ENCODE data around the gene GID8. TPM values are rescaled to one million over a fixed set of nuclear protein-coding genes. Genes with fewer than 3 reads are reported as not detected.

The GID8 gene
- total and polyA plus RNA-seq, 9 of the 15 experiments (the other 6 are each of a cell fraction or from before 2014, with no cell fraction given) = 7.5 to 31.6 (median 22.2) TPM

DNA sequence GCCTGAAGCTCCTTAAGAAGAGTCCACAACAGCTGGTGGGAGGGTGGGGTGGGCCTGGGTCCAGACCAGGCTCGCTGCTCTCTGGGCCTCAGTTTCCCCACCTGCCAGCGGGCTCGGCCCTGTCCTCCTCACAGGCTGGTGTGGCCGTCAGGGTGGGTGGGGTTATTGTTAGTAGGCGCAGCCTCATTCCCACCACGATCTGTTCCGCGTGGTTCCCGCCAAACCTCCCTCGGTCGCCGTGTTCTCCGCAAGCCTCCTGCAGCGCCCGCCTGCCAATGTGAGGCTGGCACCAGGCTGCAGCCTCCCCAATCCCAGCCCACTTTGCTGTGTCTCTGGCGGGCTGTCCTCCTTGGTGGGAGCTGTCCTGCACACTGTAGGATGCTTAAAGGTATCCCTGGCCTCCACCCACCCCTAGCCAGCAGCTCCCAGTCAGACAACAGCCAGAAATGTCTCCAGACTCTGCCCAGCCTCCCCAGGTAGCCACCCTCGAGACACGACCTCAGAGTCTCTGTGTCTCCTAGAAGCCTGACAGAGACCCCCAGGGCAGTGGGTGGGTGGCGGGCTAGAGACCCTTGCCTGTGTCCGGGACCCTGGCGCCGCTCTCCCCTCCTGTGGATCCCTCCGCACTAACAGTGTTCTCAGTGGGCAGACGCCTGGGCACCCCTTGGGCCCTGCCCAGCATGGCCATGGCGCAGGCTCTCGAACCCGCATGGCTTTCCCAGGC lies 29.8 kb downstream of the GID8 start:
- H3K36me3 ChIP-seq (ENCODE audit: control insufficient read depth, insufficient read depth, low read length) = no peaks in the 10 kb centered on the region
- peaks cover 0 to 46% of the 10 kb centered on the region in 2 experiments; a peak in 3 of 5 replicates for H3K4me1 ChIP-seq (replicated peaks in 1 of 2; ENCODE audit: control insufficient read depth in 2 of 2, insufficient read depth in 2 of 2, low read length in 2 of 2)
- H3K27ac ChIP-seq (ENCODE audit: extremely low read depth, low read depth, low read length) = no peak overlapping the region
- H3K4me3 ChIP-seq = no peak overlapping the region
- no peak overlapping the region for H3K9ac ChIP-seq (ENCODE audit: insufficient read depth in 1 of 2, low read depth in 2 of 2, low read length in 2 of 2)
- ATAC-seq (no peak), FAIRE-seq (no peak), DNase-seq (ENCODE audit: extremely low read depth in 1 of 4, low spot score in 3 of 4) (no peak)
- TF ChIP-seq GTF2F1 (IDR thresholded peaks at IDR 0.05; ENCODE audit: low read depth, low read length) = no peak
- H3K27me3 ChIP-seq (ENCODE audit: control insufficient read depth in 2 of 2, insufficient read depth in 2 of 2, low read length in 2 of 2) = peaks cover 53 to 95% of the 10 kb centered on the region in 2 experiments
- ChIA-PET CTCF (ENCODE audit: low intra/inter-chr PET ratio) (no interaction called here), POLR2A (interaction anchor here (0.6 to 1.0 kb wide), 3 partner anchors 13 to 175 kb away, joined by 3 to 4 read pairs (median 3); no protein-coding TSS in a partner anchor)
- H4K20me1 ChIP-seq (replicated peaks; ENCODE audit: control insufficient read depth, insufficient read depth, low read length) = peaks cover 3% of the 10 kb centered on the region; the same call in 1 of the 2 replicates
- no peaks in the 10 kb centered on the region for H3K9me3 ChIP-seq (replicated peaks; ENCODE audit: control insufficient read depth, insufficient read depth, low read depth, low read length)
- H3K79me2 ChIP-seq (ENCODE audit: control insufficient read depth, insufficient read depth, low read length) = no peaks in the 10 kb centered on the region
- no TSS peak for BruUV-seq (replicated peaks)
- H3K9me1 ChIP-seq (ENCODE audit: control insufficient read depth, insufficient read depth, low read length) = no peaks in the 10 kb centered on the region
- H2AFZ ChIP-seq (ENCODE audit: low read depth, low read length) = no peak overlapping the region
- no peak overlapping the region for H3K4me2 ChIP-seq (ENCODE audit: insufficient read depth, low read length)
- WGBS (ENCODE audit: insufficient coverage, low coverage, missing lambda C conversion rate) = 13% methylated on average over 21 of the region's 27 CpGs
- in situ Hi-C loops (cut with MboI) = no loop called here
- intact Hi-C loops (cut with micrococcal nuclease) = no loop called here

DNA sequence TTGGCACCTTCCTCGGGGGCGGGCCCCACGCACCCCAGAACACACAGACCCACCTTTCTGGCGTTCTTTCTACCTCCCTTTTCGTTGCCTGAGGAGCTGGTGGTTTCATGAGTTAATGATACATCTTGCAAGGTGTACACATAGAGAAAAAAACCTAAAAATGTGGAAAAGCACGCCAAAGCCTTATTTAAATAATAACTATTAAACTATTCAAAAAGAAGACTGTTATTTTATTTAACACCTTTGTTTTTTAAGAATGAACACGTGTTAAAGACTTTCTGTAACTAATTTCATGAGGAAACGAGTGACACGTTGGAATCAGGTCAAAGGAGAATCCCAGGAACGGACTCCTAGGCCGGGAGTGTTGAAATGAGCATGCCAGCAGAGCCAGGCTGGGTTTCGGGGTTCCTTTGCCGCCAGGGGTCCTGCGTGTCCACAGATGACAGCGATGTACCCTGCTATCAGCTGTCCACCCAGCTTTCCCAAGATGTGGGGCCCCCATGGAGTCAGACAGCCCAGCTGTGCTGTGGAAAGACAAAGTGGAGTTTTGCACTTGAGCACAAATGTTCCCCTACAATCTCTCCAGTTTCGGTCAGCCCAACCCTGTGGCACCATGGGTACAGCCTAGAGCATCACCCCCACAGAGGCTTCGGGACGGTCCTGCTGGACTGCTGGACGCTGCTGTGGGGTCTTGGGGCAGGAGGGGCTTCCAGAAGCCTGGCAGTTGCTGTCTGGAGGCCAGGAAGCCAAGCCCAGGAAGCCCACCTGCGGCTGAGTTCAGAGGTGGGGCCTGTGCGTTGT lies 30.6 kb downstream of the GID8 start:
- ATAC-seq (no peak), FAIRE-seq (no peak), DNase-seq (ENCODE audit: extremely low read depth in 1 of 4, low spot score in 3 of 4) (no peak)
- H3K9me1 ChIP-seq (ENCODE audit: control insufficient read depth, insufficient read depth, low read length) = no peaks in the 10 kb centered on the region
- in situ Hi-C loops (cut with MboI) (no loop called here), intact Hi-C loops (cut with micrococcal nuclease) (no loop called here)
- H3K4me2 ChIP-seq (ENCODE audit: insufficient read depth, low read length) = no peak overlapping the region
- H3K4me1 ChIP-seq (replicated peaks in 1 of 2; ENCODE audit: control insufficient read depth in 2 of 2, insufficient read depth in 2 of 2, low read length in 2 of 2) = peaks cover 0 to 45% of the 10 kb centered on the region in 2 experiments; a peak in 3 of 5 replicates
- 2% methylated on average over 21 of the region's 21 CpGs for WGBS (ENCODE audit: insufficient coverage, low coverage, missing lambda C conversion rate)
- ChIA-PET POLR2A (interaction anchor here (0.6 to 0.7 kb wide), 2 partner anchors 14 to 174 kb away, joined by 3 to 4 read pairs; no protein-coding TSS in a partner anchor), CTCF (ENCODE audit: low intra/inter-chr PET ratio) (no interaction called here)
- peaks cover 3% of the 10 kb centered on the region; the same call in 1 of the 2 replicates for H4K20me1 ChIP-seq (replicated peaks; ENCODE audit: control insufficient read depth, insufficient read depth, low read length)
- H3K27ac ChIP-seq (ENCODE audit: extremely low read depth, low read depth, low read length) = no peak overlapping the region
- no peaks in the 10 kb centered on the region for H3K36me3 ChIP-seq (ENCODE audit: control insufficient read depth, insufficient read depth, low read length)
- no peak overlapping the region for H3K9ac ChIP-seq (ENCODE audit: insufficient read depth in 1 of 2, low read depth in 2 of 2, low read length in 2 of 2)
- no peak overlapping the region for H3K4me3 ChIP-seq
- peaks cover 47 to 94% of the 10 kb centered on the region in 2 experiments for H3K27me3 ChIP-seq (ENCODE audit: control insufficient read depth in 2 of 2, insufficient read depth in 2 of 2, low read length in 2 of 2)
- H3K9me3 ChIP-seq (replicated peaks; ENCODE audit: control insufficient read depth, insufficient read depth, low read depth, low read length) = no peaks in the 10 kb centered on the region
- BruUV-seq (replicated peaks) = no TSS peak
- no peak overlapping the region for H2AFZ ChIP-seq (ENCODE audit: low read depth, low read length)
- H3K79me2 ChIP-seq (ENCODE audit: control insufficient read depth, insufficient read depth, low read length) = no peaks in the 10 kb centered on the region
- TF ChIP-seq, protein P1, sequence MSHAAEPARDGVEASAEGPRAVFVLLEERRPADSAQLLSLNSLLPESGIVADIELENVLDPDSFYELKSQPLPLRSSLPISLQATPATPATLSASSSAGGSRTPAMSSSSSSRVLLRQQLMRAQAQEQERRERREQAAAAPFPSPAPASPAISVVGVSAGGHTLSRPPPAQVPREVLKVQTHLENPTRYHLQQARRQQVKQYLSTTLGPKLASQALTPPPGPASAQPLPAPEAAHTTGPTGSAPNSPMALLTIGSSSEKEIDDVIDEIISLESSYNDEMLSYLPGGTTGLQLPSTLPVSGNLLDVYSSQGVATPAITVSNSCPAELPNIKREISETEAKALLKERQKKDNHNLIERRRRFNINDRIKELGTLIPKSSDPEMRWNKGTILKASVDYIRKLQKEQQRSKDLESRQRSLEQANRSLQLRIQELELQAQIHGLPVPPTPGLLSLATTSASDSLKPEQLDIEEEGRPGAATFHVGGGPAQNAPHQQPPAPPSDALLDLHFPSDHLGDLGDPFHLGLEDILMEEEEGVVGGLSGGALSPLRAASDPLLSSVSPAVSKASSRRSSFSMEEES (CRISPR knock-in tag; IDR thresholded peaks at IDR 0.05) = no peak
- TF ChIP-seq, protein P2, sequence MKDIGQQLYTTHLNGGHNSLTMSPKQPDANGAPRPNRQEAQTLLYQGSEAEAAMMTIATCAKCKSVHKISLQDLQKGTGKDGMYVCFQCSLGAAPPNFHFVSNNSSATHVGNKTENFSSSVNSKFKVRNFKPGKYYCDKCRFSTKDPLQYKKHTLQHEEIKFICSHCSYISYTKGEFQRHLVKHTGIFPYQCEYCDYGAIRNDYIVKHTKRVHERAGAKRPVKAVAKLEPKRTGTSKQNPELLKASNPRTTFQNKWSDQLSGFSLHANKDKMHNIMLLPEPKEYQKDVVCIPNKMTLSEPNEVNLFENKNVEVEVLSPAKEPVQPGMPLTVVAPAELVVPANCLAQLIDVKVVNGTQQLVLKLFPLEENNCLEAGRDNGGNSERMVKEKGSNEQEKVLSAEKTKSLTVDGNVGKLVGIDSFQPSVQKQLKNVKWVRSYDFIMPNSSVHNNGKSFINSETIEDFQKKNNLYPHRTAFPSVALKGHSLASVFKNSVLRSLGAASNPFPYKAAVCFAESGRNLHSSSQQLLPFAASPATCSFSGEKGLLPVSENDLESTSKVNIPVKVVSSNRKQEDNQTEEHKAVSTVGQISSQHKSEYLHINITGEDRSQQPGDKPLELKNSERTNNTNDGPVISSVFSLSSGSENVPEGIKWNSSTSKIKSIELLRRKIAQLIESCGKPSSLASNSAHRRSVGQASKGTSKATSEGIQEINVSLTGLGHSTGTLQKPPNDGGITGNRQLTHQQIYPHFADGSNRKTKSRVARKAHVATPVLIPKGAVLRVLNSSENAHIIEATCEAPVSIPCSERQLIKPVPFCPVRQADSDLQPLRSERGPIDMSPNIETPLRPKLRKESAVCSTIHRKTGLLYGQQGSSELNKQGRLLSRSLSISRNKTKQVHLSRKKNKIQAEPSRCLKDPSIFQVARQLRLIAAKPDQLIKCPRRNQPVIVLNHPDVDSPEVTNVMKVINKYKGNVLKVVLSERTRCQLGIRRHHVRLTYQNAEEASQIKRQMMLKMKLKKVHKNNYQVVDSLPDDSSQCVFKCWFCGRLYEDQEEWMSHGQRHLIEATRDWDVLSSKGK (CRISPR knock-in tag; IDR thresholded peaks at IDR 0.05) = no peak
- TF ChIP-seq, protein P3, sequence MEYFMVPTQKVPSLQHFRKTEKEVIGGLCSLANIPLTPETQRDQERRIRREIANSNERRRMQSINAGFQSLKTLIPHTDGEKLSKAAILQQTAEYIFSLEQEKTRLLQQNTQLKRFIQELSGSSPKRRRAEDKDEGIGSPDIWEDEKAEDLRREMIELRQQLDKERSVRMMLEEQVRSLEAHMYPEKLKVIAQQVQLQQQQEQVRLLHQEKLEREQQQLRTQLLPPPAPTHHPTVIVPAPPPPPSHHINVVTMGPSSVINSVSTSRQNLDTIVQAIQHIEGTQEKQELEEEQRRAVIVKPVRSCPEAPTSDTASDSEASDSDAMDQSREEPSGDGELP (CRISPR knock-in tag; IDR thresholded peaks at IDR 0.05; ENCODE audit: borderline replicate concordance) = no peak
